AG09319 (cell line): ENCODE data around the gene CYP27A1.

Source experiments
- DNase-seq: peaks from one replicate; pipeline ENCODE4 v3.0.0-alpha.2; 2010; ENCODE audit warnings: low read depth; ENCODE audit errors: extremely low read depth
- TF ChIP-seq, protein P1 (sequence below): IDR thresholded peaks from 2 replicates; pipeline ENCODE4 v1.5.1; 2011; ENCODE audit warnings: low read depth, mild to moderate bottlenecking, inconsistent platforms, low read length, moderate library complexity

The CYP27A1 gene

DNA sequence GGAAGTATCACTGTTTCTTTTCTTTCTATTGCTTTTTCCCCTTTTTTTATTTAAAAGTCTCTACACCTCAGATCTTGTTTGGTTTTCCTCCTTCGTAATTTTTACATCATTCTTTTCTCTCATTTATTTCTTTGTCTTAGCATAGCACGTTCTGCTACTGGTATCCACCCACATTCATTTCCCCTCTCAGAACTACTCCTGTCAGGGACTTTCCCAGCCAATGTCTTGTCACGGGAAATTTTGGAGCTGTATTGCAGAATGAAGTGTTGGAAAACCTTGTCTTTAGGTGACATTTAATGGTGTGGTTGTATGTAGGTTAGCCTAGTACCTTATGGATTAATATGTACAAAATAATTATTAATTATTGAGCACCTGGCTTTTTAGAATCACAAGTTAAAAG, 37.3 kb upstream of the CYP27A1 start:
- TF ChIP-seq, protein P1, sequence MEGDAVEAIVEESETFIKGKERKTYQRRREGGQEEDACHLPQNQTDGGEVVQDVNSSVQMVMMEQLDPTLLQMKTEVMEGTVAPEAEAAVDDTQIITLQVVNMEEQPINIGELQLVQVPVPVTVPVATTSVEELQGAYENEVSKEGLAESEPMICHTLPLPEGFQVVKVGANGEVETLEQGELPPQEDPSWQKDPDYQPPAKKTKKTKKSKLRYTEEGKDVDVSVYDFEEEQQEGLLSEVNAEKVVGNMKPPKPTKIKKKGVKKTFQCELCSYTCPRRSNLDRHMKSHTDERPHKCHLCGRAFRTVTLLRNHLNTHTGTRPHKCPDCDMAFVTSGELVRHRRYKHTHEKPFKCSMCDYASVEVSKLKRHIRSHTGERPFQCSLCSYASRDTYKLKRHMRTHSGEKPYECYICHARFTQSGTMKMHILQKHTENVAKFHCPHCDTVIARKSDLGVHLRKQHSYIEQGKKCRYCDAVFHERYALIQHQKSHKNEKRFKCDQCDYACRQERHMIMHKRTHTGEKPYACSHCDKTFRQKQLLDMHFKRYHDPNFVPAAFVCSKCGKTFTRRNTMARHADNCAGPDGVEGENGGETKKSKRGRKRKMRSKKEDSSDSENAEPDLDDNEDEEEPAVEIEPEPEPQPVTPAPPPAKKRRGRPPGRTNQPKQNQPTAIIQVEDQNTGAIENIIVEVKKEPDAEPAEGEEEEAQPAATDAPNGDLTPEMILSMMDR, result no peak
- no peak for DNase-seq

DNA sequence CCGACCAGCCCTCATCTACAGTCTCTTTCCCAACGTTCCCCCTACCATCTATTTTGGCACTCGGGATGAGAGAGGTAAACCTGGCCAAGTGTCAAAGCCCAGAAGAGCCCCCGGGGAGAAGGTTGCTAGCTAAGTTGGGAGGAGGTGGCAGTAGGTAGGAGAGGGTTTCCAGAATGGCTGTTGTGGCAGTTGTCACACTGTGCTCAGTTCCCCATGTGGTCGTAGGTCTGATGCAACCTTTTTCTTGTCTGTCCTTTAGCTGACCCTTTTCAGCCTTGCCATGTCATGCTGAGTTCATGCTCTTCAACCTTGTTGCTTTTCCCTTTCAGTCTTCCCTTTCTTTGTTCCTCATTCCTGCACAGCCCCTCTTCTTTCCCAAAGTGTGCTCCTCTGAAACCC, 36.8 kb upstream of the CYP27A1 start:
- no peak for DNase-seq
- TF ChIP-seq, protein P1, result no peak

DNA sequence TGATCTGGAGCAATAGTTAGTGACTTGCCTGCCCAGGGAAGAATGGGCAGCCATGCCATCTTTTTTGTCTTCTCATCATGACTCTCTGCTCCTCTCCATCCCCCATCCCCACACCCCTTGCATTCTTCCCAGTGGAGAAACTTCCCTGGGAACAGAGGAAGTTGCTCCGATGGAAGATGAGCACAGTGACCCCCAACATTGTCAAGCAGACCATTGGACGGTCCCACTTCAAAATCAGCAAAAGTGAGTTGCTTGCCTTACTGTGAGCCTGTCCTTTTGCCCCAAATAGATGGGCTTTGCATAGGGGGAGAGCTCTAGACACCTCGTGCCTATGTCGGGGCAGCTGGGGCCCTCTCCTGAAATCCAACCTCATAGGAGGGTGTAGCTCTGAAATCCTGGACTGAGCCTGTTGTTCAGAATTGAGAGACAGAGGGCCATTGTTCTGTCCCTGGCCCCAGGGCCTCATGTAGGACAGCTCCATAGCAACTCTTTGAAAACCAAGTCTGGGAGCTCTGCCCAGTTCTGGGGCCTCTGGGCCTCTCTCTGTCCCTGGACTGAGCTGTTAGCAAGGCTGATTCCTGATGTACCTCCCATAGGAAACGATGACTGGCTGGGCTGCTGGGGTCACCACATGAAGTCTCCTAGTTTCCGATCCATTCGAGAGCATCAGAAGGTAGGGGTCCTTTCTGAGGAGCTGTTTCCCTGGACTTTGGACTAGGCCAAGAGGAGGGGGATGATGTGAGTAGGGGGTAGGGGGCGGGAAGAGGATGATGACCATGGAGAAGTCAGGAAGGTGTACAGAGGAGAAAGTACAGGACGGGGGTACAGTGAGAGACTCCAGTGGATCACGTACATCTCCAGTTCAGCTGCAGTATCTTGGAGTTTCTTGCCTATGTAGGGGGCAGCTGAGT, 36.1 kb upstream of the CYP27A1 start:
- TF ChIP-seq, protein P1, result no peak
- no peak for DNase-seq

DNA sequence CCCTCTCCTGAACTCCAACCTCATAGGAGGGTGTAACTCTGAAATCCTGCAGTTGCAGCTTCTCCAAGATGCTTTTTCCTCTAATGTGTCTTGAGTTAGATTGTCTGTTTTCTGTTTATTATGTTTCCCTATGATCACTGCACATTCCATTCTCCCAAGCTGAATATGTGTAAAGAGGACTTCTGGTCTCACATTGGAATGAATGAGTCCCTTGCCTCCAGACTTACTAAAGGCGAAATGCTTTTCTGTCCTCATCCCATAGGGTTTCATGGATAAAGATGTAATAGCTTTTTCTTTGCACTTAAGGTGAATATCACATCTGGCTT, 35.5 kb upstream of the CYP27A1 start:
- TF ChIP-seq, protein P1, result no peak

DNA sequence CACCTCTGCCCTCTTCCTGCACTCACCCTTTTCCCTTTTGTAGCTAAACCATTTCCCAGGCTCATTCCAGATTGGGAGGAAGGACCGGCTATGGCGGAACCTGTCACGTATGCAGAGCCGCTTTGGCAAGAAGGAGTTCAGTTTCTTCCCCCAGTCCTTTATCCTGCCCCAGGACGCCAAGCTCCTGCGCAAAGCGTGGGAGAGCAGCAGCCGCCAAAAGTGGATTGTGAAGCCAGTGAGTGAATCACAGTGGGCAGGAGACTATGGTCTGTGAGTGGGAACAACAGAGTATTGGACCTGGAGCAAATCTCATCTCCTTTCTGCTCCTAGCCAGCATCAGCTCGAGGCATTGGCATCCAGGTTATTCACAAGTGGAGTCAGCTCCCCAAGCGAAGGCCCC, 35.0 kb upstream of the CYP27A1 start:
- TF ChIP-seq, protein P1, result no peak
- DNase-seq, result no peak

More for the DNA sequence above, 35.5 kb upstream of the CYP27A1 start:
- DNase-seq, result no peak

DNA sequence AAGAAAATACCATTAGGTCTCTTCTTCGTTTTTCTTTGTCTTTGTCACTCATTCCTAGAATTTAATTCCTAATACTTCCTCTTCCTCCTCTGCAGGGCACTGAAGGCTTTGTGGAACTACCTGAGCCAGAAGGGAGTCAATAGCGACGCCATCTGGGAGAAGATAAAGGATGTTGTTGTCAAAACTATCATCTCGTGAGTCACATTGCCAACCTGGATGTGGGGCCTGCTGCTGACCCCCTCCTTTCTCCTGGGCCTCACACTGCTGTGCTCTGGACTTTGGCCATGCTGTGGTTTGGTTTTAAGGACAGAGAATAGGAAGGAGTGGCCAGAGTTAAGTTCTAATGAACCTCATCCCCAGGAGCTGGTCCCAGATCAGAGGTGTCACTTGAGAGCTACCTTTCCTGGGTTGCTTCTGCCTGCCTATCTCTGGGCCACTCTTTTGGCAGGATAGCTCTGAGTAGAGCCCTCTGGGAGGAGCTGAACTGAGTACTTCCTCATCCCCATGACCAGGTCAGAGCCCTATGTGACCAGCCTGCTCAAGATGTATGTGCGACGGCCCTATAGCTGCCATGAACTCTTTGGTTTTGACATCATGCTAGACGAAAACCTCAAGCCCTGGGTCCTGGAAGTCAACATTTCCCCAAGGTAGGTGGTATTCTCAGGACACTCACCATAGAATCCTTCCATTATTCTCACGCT, 33.1 kb upstream of the CYP27A1 start:
- TF ChIP-seq, protein P1, result no peak
- no peak for DNase-seq

DNA sequence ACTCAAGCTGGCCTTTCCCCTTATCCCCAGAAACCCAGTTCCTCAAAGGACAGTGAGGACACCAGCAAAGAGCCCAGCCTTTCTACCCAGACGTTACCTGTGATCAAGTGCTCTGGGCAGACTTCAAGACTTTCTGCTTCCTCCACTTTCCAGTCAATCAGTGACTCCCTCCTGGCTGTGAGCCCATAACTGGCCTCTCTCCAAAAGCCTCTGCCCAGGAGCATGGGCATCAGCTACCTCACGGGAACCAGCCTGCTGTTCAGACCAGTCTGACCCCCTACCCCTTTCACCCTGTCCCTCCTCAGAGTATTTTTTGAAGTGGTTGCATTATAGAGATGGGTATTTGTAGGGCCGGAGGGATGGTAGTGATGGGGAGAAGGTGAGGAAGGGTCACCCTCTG, 27.7 kb upstream of the CYP27A1 start:
- TF ChIP-seq, protein P1, result no peak
- no peak for DNase-seq
